GM21526 (cell line): ENCODE data around the gene OR6K3.
"Not testable (repeated sequence)": the region's sequence is repeated elsewhere in the genome, so short reads cannot be mapped to it uniquely, and the experiment has no call there.

ENCODE experiments used
- ATAC-seq: cut with Tn5 transposase; IDR thresholded peaks from one replicate; pipeline ENCODE4 v1.9.1; 2021; ENCODE audit warnings: moderate library complexity; ENCODE audit not compliant: unreplicated experiment, low FRiP score

The OR6K3 gene

GRCh38 chr1:158720620-158721019, at the start of gene OR6K3:
TSS of gene OR6K3 (minus strand) at chr1:158720720. CDS start at chr1:158718115, 2,605 bp downstream.
- ATAC-seq, result no peak

DNA sequence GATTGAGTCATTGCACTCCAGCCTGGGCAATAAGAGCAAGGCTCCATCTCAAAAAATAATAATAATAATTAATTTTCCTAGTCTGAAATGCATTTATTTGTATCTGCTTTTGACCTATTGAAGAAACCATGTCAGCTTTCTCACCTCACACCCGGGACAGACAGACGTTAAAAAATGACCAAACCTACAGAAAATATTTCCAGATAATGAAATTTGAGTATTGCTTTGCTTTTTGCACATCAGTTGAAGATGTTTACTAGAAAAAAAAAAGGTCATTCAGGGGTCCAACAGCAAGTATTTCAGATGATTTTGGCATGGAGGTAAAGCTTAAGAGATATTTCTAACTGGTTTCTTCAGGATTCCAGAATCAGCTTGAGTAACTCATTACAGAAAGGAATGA, 33.9 kb upstream of the OR6K3 start, which contains the start of gene OR6K6:
Gene OR6K6, plus strand, starts transcription at position 301 of the 400 bp plus-strand sequence. CDS start 168 bp downstream, outside the sequence.
- ATAC-seq, result no peak

- ATAC-seq, result no peak
Measured at GRCh38 chr1:158752155-158752712, 31.7 kb upstream of the OR6K3 start.

- no peak for ATAC-seq
Measured at GRCh38 chr1:158735848-158736247, 15.3 kb upstream of the OR6K3 start.

DNA sequence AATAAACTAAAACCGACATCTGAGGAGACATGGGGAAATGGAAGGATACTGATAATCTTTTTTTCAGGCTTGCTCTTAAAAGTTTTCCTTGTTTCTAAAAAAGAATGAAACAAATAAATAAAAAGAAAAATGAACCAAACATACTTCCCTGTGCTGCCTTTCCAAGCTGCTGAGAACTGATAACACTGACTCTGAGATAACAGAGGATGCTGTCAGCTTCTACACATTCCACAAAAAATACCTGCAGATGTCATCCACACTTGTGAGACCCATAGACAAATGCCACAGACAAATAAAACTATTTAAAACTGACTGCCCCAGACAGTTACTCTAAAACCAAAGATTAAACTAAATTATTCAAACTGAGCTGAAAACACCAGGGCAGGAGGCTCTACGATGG, 12.0 kb upstream of the OR6K3 start:
- ATAC-seq, result no peak

DNA sequence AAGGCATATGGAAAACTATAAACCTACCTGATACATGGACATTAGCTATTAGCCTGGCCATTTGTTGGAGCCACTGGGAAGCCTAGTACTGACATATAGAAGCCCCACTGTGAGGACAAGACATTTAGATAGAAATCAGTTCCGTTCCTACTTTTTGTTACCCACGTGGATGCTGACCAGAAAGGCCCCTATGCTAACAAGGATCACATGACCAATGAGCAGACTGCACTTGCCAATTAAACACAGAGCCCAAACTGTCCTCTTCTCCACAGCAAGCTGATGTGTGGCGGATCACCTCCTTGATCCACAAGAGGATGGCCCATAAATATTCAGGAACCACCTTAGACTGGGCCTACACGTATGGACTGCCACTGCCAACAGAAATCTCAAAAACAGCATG, 11.2 kb upstream of the OR6K3 start:
- no peak for ATAC-seq

GRCh38 chr1:158730453-158730852, 9.9 kb upstream of the OR6K3 start:
- ATAC-seq, result no peak

DNA sequence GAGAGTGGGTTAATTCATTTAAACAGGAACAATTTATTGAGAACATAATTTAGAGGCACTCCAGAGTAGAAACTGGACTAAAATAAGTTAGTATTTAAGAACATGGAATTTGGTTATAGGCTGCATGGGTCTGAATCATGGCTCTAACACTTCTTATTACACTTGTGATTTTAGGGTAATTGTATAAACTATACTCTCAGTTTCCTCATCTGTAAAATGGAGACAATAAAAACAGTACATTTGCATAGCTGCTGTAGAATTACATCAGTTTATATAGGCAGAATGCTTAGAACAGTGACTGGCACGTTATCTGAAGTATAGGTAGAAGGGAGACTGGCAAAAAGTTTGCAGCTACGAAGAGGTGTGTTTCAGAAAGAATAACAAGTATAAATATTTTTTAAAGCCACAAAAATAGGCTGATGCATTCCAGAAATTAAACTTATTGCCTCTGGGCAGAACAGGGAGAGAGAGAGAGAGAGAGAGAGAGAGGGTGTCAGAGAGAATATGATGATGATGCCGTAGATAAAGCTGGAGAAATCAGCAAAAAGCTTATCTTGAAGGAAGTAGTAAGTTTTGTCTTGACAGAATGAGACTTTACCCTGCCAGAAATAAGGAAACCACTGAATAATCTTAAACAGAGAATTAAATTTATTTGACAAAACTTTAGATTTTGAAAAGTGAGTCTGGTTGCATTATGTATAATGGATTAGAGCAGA, 8.1 kb upstream of the OR6K3 start:
- ATAC-seq, result no peak

- no peak for ATAC-seq
Measured at GRCh38 chr1:158724442-158724841, 3.9 kb upstream of the OR6K3 start.

DNA sequence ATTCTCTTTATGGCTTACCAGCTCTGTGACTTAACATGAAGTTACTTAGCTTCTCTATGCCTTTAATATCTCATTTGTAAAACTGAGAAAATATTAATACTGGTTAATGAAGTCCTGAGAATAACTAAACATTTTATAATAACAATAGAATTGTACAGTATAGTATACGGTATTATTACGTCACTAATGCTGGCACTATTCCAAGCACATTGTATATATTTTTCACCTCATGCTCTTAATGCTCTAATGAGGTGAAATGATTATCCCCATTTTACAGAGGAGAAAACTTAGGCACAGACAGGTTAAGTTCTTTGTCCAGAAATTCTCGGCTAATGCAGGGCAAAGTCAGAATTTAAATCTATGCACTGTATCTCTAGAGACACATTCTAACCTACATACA, 856 bp downstream of the OR6K3 start:
- ATAC-seq, result no peak

DNA sequence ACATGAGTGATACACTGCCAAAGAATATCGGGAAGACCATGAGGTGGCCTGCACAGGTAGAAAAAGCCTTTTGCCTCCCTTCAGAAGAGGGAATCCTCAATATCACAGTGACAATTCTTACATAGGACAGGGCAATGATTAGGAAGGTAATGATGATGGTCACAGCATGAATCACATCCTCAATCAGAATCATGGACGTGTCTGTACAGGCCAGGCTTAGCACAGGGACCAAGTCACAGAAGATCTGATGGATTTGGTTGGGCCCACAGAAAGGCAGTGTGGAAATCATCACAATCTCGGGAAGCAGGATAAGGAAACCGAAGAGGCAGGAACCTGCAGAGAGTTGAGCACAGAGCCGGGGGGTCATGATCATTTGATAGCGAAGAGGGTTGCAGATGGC, 3.2 kb downstream of the OR6K3 start:
- no peak for ATAC-seq

- no peak for ATAC-seq
Measured at GRCh38 chr1:158716335-158716734, 4.2 kb downstream of the OR6K3 start.

- no peak for ATAC-seq
Measured at GRCh38 chr1:158714754-158715153, 5.8 kb downstream of the OR6K3 start.

DNA sequence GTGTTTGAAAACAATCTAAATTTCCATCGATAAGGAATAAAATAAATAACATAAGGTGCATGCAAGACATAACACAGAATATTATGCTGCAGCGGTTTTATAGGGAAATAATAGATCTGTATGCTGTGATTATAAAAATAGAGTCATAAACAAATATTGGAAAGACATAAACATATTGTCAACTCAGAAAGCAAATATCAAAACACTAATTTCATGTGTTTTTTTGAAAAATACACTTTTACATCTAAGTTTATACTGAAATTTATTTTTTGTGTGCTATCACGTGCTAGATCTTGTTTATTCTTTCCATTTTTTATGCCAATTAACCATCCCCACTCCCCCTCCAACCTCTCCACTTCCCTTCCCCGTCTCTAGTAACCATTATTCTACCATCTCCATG, 9.4 kb downstream of the OR6K3 start:
- no peak for ATAC-seq

GRCh38 chr1:158706096-158706495, 14.4 kb downstream of the OR6K3 start:
- ATAC-seq, result no peak

- no peak for ATAC-seq
Measured at GRCh38 chr1:158700552-158700951, 20.0 kb downstream of the OR6K3 start, which contains the start of gene OR6K2. TSS of gene OR6K2 (minus strand) at chr1:158700652. CDS start at chr1:158700652, 0 bp downstream.

DNA sequence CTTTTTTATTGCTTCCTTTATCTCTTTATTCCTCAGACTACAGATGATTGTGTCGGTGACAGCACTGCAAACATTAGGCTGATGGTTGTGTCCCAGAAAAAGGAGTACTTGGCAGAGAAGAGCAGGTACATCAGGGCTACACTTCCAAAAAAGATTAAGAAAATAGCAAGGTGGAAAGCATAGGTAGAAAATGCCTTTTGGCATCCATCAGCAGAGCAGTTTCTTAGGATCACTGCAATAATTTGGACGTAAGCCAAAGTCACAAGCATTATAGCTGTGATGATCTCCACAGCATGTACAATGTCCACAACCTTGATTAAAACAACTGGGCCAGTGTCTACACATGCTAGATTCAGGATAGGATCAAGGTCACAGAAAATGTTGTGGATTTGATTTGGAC, 25.9 kb downstream of the OR6K3 start:
- ATAC-seq, result no peak

GRCh38 chr1:158692356-158692755, 28.2 kb downstream of the OR6K3 start:
- ATAC-seq, result no peak

DNA sequence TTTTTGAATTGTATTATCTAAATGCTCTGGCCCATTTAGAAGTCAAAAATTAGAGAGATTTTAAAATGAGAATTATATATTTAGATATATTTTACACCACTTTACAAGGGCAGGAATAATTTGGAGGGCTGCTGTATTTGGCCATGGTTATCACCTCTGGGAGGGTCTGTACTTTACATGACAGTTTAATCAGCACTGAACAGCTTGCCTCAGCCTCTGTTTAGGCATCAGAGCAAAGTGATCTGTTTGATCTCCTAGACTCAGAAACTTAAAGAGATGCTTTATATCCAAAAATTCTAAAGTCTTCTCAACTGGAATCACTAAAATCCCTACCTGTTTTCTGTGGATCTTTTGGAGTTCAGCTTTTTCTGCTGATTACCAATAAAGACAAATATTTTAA, 28.6 kb downstream of the OR6K3 start:
- no peak for ATAC-seq

DNA sequence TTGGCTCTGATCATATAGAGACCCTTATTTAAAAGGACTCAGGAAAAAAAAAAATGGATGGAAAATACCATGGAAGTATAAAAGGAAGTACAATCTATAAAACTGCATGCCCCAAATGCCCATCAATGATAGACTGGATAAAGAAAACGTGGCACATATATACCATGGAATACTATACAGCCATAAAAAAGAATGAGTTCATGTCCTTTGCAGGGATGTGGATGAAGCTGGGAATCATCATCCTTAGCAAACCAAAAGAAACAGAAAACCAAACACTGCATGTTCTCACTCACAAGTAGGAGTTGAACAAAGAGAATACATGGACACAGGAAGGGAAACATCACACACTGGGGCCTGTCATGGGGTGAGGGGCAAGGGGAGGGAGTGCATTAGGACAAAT, 29.4 kb downstream of the OR6K3 start:
- ATAC-seq, result not testable (repeated sequence)

DNA sequence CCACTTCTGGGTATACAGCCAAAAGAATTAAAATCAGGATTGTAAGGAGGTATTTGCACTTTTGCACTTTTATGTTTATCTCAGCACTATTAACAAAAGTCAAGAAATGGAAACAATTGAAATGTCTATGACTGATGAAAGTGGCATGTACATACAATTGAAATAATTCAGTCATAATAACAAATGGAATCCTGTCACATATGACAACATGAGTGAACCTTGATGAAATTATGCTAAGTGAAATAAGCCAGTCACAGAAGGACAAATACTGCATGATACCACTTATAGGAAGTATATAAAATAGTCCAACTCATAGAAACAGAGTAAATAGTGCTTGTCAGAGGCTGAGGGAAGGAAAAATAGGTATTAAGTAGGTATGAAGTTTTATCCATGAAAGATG, 30.6 kb downstream of the OR6K3 start:
- no peak for ATAC-seq

- ATAC-seq, result no peak
Measured at GRCh38 chr1:158689110-158689509, 31.4 kb downstream of the OR6K3 start.
